ENCODE data around the gene INAFM1.
"Not testable (repeated sequence)": the region's sequence is repeated elsewhere in the genome, so short reads cannot be mapped to it uniquely, and the experiment has no call there.

Gene INAFM1

GRCh38 chr19:47268028-47268427, 6.7 kb upstream of the INAFM1 start:
- DNase-seq (ENCODE audit: low spot score), result no peak

- DNase-seq (ENCODE audit: low spot score), result no peak
Measured at GRCh38 chr19:47269596-47269995, 5.1 kb upstream of the INAFM1 start.

- no peak for DNase-seq (ENCODE audit: low spot score)
Measured at GRCh38 chr19:47270408-47270807, 4.3 kb upstream of the INAFM1 start.

- DNase-seq (ENCODE audit: low spot score), result no peak
Measured at GRCh38 chr19:47271949-47272348, 2.7 kb upstream of the INAFM1 start.

- peak; percentile 69 for DNase-seq (ENCODE audit: low spot score)
Measured at GRCh38 chr19:47272448-47273312, 2.0 kb upstream of the INAFM1 start.

GRCh38 chr19:47273313-47274070, 1.2 kb upstream of the INAFM1 start:
- peak; percentile 96 for DNase-seq (ENCODE audit: low spot score)

GRCh38 chr19:47274891-47275761, 441 bp downstream of the INAFM1 start:
- no peak for DNase-seq (ENCODE audit: low spot score)

- no peak for DNase-seq (ENCODE audit: low spot score)
Measured at GRCh38 chr19:47275791-47276461, 1.2 kb downstream of the INAFM1 start.

GRCh38 chr19:47276513-47276912, 1.8 kb downstream of the INAFM1 start:
- DNase-seq (ENCODE audit: low spot score), result not testable (repeated sequence)

- DNase-seq (ENCODE audit: low spot score), result peak; percentile 4
Measured at GRCh38 chr19:47280183-47280797, 5.6 kb downstream of the INAFM1 start.

GRCh38 chr19:47283405-47284059, 8.8 kb downstream of the INAFM1 start:
- DNase-seq (ENCODE audit: low spot score), result no peak

- DNase-seq (ENCODE audit: low spot score), result no peak
Measured at GRCh38 chr19:47284324-47284899, 9.7 kb downstream of the INAFM1 start.

- DNase-seq (ENCODE audit: low spot score), result peak; percentile 63
Measured at GRCh38 chr19:47296036-47296435, 21.4 kb downstream of the INAFM1 start.

GRCh38 chr19:47300867-47301266, 26.2 kb downstream of the INAFM1 start:
- not testable (repeated sequence) for DNase-seq (ENCODE audit: low spot score)

GRCh38 chr19:47302249-47302648, 27.6 kb downstream of the INAFM1 start:
- DNase-seq (ENCODE audit: low spot score), result no peak

GRCh38 chr19:47303966-47304365, 29.3 kb downstream of the INAFM1 start:
- DNase-seq (ENCODE audit: low spot score), result no peak

- peak; percentile 86 for DNase-seq (ENCODE audit: low spot score)
Measured at GRCh38 chr19:47305309-47305751, 30.6 kb downstream of the INAFM1 start.

- no peak for DNase-seq (ENCODE audit: low spot score)
Measured at GRCh38 chr19:47306303-47306702, 31.6 kb downstream of the INAFM1 start.

- DNase-seq (ENCODE audit: low spot score), result no peak
Measured at GRCh38 chr19:47309038-47309437, 34.4 kb downstream of the INAFM1 start.

GRCh38 chr19:47309608-47310007, 34.9 kb downstream of the INAFM1 start, which contains the start of gene C5AR1:
Gene C5AR1 (plus strand): TSS chr19:47309861. CDS start chr19:47309896, 35 bp downstream.
- no peak for DNase-seq (ENCODE audit: low spot score)

Data from AG08396 (cell line).